Jurkat, Clone E6-1 (cell line): ENCODE results near the gene LRBA.

Experiments
- DNase-seq: peaks from one replicate; pipeline ENCODE4 v3.0.0-alpha.2; 2011; ENCODE audit warnings: low read depth, low spot score
- H3K4me3 ChIP-seq: 2 replicates; pipeline ENCODE4 v1.5.1; 2011; ENCODE audit warnings: mild to moderate bottlenecking, low read length, control low read depth, moderate library complexity

The LRBA gene

DNA sequence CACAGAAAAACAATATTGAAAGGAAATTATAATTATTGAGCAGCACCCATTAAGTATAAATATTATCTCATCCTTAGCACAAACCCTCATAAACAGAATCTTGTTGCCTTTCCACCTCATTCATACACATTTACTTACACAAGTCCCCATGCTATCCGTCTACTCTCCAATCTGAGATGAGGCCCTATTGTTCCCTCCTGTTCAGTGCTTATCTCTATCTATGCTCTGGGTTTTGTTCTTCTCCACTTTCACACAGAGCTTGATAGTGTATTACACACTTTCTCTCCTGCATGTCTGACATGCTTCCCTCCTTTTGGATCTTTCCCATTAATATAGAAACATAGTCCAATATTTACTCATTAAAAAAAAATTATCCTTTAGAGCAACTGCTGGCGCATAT lies 671.3 kb downstream of the LRBA start:
- no peak for DNase-seq
- no peak overlapping the region for H3K4me3 ChIP-seq

- H3K4me3 ChIP-seq = no peak overlapping the region
- DNase-seq = no peak
Observed at GRCh38 chr4:150342945-150343344, 672.1 kb downstream of the LRBA start.

- no peak for DNase-seq
Observed at GRCh38 chr4:150337734-150338133, 677.4 kb downstream of the LRBA start.

DNA sequence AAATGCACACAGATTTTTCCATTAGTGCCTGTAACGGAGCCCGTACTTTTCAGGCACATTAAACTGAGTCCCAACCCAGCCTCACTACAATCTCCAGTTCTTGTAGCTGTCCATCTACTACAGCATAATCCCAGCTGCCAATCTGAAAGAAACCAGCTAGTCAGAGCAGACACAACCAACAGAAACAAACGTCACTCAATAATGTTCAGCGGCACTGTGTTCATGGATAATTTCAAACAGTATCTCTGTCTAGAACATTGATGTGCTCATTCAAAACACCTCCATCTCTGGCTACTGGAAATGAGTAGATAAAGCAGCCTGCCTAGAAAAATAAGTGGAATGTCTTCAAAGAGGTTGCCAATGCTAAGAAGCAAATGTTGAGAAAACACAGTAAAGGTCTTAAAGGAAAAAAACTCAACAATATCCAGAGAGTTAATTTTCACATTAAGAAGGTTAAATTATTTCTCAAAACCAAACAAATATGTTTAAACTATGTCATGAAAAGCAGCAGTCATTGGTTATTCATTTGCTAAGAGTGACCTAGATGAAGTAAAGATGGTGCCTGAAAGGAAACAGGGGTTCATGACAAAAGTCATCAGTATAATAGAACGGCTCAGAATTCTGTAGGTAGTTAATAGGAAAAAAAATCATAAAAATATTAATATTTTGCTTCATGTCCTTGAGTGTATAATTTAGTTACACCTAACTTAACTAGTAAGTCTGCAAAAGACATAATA lies 678.2 kb downstream of the LRBA start:
- no peak for DNase-seq
- no peak overlapping the region for H3K4me3 ChIP-seq

More at GRCh38 chr4:150337734-150338133, 677.4 kb downstream of the LRBA start:
- H3K4me3 ChIP-seq = no peak overlapping the region

DNA sequence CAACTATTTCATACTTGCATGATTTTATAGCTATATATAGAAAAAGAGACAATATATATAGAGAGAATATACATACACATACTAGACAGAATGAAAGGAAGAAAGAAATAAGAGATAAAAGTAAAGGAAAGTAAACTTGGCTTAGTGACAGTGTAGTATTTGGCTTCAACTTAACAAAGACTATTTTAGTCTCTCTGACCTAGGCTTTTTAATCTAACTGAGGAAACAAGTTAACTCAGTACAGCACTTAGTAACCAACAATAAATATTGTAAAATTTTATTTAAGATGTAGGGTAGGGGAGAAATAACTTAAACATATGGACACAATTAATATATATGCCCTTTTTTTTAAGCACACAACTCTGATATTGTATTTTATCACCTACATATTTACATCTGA lies 682.1 kb downstream of the LRBA start:
- H3K4me3 ChIP-seq = no peak overlapping the region
- no peak for DNase-seq

DNA sequence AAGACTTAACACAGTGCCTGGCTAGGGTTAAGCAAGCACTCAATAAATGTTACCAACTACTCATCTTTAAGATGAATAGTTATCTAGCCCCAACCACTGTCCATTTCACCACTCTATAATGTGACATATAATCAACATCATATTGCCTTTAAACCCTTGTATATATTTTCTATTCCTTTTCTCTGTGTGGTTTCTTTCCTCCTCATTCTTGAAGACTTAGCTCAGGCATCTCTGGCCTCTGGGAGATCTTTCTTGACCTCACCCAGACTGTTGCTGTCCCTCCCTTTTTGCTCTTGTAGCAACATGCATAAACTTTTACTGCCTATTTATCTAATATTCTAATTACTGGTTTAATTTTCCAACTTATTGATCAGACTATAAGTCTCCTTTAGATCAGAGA lies 683.0 kb downstream of the LRBA start:
- no peak overlapping the region for H3K4me3 ChIP-seq
- DNase-seq = no peak

GRCh38 chr4:150329373-150329772 lies 685.7 kb downstream of the LRBA start:
- H3K4me3 ChIP-seq = no peak overlapping the region
- no peak for DNase-seq

- no peak for DNase-seq
- no peak overlapping the region for H3K4me3 ChIP-seq
Observed at GRCh38 chr4:150328496-150328895, 686.6 kb downstream of the LRBA start.

GRCh38 chr4:150327262-150327780 lies 687.8 kb downstream of the LRBA start:
- H3K4me3 ChIP-seq = no peak overlapping the region
- no peak for DNase-seq

DNA sequence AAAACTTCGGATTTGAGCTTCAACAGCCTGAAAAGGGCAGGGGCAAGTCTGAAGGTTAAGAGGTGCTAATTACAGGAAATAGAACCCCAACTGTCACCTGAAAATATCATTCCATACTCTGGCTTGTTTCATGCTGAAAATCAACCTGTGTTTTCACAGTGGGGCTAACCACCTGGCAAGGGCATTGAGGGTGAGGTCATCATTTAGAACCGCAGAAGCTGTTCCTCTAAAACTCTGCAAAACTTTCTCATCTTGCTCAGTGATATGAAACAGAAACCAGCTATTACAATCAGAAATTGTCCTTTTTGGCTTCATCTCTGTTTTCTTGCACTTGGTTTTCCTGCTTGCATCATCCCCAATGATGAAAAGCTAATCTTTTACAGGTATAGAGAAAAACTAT lies 689.2 kb downstream of the LRBA start:
- H3K4me3 ChIP-seq = no peak overlapping the region
- no peak for DNase-seq

GRCh38 chr4:150323406-150324325 lies 691.4 kb downstream of the LRBA start:
- H3K4me3 ChIP-seq = no peak overlapping the region
- no peak for DNase-seq

GRCh38 chr4:150322646-150323045 lies 692.4 kb downstream of the LRBA start:
- no peak for DNase-seq
- no peak overlapping the region for H3K4me3 ChIP-seq

DNA sequence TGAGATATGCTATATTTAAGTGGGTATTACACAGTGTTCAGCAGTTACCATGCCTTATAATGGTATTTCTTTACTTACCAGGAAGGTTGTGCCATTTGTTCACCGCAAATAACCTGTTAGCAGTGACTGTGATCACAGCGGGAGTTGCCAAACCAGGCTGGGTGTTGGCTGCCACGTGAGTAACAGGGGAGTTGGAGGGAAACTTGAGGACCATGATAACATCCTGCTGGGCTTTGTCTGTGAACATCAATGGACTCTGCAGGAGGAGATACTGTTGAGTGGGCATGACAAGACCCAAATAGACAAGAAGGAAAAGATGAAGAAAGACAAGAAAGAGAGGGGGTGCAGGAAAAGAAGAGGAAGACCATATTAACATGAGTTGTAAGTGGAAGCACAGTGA lies 694.0 kb downstream of the LRBA start:
- DNase-seq = no peak

GRCh38 chr4:150318971-150319370 lies 696.1 kb downstream of the LRBA start:
- DNase-seq = no peak
- no peak overlapping the region for H3K4me3 ChIP-seq

More for the DNA sequence above, 694.0 kb downstream of the LRBA start:
- no peak overlapping the region for H3K4me3 ChIP-seq

GRCh38 chr4:150318527-150318926 lies 696.6 kb downstream of the LRBA start:
- no peak overlapping the region for H3K4me3 ChIP-seq
- DNase-seq = no peak

DNA sequence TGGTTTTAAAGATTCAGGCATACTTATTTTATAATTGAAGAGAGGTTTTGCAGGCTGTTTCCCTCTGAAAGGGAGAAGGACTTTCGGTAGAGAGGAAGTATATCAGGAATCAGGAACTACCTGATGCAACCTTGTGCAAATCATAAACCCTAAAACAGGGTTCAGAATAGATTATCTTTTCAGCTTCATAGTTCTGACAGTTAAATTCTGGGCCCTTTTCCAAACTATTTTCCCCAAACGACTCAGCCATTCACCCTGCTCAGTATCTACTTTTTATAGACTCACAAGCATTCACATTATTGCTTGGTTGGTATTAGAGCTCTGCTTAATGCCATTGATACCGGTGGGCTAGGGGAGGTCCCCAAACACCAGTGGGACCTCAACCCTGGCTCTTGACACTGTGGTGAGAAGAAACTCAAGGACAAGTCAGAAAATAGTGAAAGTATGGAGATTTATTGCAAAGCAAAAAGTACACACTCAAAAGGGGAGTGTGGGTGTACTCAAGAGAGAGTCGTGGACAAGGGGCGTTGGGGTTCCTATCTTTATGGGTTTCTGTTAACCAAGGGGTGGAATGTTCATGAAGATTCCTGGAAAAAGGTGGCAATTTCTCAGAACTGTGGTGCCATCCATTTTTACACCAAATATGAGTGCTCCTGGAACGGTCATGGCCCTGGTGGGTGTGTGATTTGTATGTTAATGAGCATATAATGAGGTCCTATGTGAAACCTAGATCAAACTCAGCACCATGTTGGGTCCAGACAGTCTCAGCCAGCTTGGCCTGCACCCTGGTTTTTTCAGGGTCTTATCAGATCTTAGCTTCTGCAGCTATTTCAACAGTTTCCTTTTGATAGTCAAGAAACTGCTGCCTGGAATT lies 698.5 kb downstream of the LRBA start:
- DNase-seq = no peak
- no peak overlapping the region for H3K4me3 ChIP-seq

DNA sequence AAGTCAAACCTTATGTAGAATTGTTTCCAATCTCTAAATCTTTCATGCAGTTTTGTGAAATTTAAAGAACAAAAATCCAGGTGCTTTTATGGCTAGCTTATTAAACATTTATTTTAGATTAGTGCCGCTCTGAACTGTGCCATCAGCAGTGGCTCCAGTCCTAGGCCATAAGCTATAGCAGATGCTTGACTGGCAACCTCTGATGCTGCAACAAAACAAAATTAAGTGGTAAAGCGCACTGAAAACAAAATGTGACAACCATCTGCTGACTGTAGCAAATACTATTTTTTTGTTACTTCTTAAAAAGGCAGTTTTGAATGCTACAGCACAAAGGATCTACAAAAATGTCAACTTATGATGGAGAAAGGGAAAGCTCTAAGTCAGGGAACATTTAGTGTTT lies 699.4 kb downstream of the LRBA start:
- H3K4me3 ChIP-seq = no peak overlapping the region
- DNase-seq = no peak

DNA sequence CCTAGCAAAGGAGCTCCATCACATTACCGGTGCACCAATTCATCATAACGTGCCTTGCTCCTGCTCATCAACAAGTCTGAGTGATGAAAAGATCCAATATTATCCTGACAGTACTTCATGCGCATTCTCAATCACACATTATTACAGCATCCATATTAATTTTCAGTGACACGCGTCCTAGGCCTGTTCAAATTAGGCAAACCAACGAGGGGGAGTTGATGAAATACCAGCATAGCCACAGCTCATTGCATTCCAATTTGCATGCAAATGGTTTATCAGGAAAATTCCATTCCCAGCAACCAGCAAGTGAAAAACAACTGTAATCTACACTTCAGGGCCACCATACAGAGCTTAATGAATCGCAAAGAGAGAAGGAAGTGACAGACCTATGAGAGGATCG lies 699.9 kb downstream of the LRBA start:
- DNase-seq = no peak
- no peak overlapping the region for H3K4me3 ChIP-seq

- H3K4me3 ChIP-seq = no peak overlapping the region
- DNase-seq = no peak
Observed at GRCh38 chr4:150314031-150314430, 701.1 kb downstream of the LRBA start.
